ENCODE measurements around the gene PMPCA. TPM values are rescaled to one million over a fixed set of nuclear protein-coding genes. Genes with fewer than 3 reads are reported as not detected.

Gene PMPCA
- total and polyA plus RNA-seq, 2 of the 13 experiments (the other 11 are each of a cell fraction or from before 2014, with no cell fraction given) = 70.2 to 88.4 TPM

DNA sequence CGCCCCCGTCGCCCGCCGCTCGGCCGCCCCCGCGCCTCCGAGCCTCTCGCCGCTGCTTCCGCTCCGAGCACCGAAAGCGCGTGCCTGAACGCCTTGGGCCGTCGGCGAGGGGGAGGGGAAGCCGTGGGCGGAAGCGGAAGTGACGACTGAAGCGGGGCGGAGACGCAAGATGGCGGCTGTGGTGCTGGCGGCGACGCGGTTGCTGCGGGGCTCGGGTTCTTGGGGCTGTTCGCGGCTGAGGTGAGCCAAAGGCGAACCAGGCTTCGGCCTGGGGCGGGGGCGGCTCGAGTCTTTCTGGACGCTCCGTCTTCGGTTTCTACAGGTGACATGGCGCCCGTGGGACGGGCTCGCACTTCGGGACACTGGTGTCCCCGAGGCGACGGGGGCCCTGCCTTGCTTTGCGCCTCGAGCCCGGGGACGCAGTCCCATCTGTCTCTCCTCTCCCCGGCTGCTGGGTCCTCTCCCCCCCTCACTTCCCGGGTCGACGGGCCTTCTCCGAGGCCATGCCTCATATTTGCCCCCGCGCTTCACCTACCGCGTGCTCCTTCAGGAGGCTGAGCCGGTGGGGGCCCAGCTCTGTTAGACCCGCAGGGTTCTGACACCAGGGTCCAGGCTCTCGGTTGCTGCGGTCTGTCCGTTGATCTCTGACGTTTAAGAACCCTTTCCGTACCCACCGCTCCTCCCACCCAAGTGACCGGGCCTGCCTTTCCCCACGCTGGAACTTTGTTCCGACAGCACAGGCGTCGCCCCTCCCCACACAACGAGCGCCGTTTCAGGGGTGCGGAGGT is at the start of gene PMPCA, which contains the start of gene ENTR1 (continued):
- TF ChIP-seq ELF1 (CRISPR knock-in tag; IDR thresholded peaks at IDR 0.05) (peak; percentile 90), TBL1XR1 (IDR thresholded peaks at IDR 0.05; ENCODE audit: borderline replicate concordance, low read length, partially characterized antibody) (no peak), RARA (CRISPR knock-in tag; IDR thresholded peaks at IDR 0.05) (peak; percentile 41; the same call in 1 of the 2 replicates), FOXA1 (IDR thresholded peaks at IDR 0.05) (no peak), FOXA1 (CRISPR knock-in tag; IDR thresholded peaks at IDR 0.05) (no peak), KLF9 (CRISPR knock-in tag; IDR thresholded peaks at IDR 0.05; ENCODE audit: low read depth) (0 out of 2 replicates have a peak, but pooled peaks have one; percentile 59), PITX1 (CRISPR knock-in tag; IDR thresholded peaks at IDR 0.05) (peak; percentile 70; the same call in 1 of the 2 replicates), ZFP36L1 (CRISPR knock-in tag; IDR thresholded peaks at IDR 0.05) (no peak), NRL (CRISPR knock-in tag; IDR thresholded peaks at IDR 0.05; ENCODE audit: borderline replicate concordance) (no peak), STAT5B (CRISPR knock-in tag; IDR thresholded peaks at IDR 0.05) (no peak), ZNF430 (CRISPR knock-in tag; IDR thresholded peaks at IDR 0.05) (no peak), FOXK2 (IDR thresholded peaks at IDR 0.05) (no peak), ZKSCAN1 (IDR thresholded peaks at IDR 0.05; ENCODE audit: low read length) (no peak), ZNF121 (CRISPR knock-in tag; IDR thresholded peaks at IDR 0.05) (no peak), ZNF24 (IDR thresholded peaks at IDR 0.05) (no peak), ZNF703 (CRISPR knock-in tag; IDR thresholded peaks at IDR 0.05; ENCODE audit: borderline replicate concordance) (no peak), MIER3 (CRISPR knock-in tag; IDR thresholded peaks at IDR 0.05; ENCODE audit: borderline replicate concordance) (peak; percentile 50; the same call in 1 of the 2 replicates), ZNF562 (CRISPR knock-in tag; IDR thresholded peaks at IDR 0.05; ENCODE audit: borderline replicate concordance) (no peak), ZNF570 (CRISPR knock-in tag; IDR thresholded peaks at IDR 0.05; ENCODE audit: borderline replicate concordance) (no peak), BORCS8-MEF2B (CRISPR knock-in tag; IDR thresholded peaks at IDR 0.05) (peak; percentile 15; the same call in 1 of the 2 replicates)
- TF ChIP-seq, protein P1, sequence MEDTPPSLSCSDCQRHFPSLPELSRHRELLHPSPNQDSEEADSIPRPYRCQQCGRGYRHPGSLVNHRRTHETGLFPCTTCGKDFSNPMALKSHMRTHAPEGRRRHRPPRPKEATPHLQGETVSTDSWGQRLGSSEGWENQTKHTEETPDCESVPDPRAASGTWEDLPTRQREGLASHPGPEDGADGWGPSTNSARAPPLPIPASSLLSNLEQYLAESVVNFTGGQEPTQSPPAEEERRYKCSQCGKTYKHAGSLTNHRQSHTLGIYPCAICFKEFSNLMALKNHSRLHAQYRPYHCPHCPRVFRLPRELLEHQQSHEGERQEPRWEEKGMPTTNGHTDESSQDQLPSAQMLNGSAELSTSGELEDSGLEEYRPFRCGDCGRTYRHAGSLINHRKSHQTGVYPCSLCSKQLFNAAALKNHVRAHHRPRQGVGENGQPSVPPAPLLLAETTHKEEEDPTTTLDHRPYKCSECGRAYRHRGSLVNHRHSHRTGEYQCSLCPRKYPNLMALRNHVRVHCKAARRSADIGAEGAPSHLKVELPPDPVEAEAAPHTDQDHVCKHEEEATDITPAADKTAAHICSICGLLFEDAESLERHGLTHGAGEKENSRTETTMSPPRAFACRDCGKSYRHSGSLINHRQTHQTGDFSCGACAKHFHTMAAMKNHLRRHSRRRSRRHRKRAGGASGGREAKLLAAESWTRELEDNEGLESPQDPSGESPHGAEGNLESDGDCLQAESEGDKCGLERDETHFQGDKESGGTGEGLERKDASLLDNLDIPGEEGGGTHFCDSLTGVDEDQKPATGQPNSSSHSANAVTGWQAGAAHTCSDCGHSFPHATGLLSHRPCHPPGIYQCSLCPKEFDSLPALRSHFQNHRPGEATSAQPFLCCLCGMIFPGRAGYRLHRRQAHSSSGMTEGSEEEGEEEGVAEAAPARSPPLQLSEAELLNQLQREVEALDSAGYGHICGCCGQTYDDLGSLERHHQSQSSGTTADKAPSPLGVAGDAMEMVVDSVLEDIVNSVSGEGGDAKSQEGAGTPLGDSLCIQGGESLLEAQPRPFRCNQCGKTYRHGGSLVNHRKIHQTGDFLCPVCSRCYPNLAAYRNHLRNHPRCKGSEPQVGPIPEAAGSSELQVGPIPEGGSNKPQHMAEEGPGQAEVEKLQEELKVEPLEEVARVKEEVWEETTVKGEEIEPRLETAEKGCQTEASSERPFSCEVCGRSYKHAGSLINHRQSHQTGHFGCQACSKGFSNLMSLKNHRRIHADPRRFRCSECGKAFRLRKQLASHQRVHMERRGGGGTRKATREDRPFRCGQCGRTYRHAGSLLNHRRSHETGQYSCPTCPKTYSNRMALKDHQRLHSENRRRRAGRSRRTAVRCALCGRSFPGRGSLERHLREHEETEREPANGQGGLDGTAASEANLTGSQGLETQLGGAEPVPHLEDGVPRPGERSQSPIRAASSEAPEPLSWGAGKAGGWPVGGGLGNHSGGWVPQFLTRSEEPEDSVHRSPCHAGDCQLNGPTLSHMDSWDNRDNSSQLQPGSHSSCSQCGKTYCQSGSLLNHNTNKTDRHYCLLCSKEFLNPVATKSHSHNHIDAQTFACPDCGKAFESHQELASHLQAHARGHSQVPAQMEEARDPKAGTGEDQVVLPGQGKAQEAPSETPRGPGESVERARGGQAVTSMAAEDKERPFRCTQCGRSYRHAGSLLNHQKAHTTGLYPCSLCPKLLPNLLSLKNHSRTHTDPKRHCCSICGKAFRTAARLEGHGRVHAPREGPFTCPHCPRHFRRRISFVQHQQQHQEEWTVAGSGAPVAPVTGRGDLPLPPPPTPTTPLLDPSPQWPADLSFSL (CRISPR knock-in tag; IDR thresholded peaks at IDR 0.05) = no peak
- TF ChIP-seq, protein P2, sequence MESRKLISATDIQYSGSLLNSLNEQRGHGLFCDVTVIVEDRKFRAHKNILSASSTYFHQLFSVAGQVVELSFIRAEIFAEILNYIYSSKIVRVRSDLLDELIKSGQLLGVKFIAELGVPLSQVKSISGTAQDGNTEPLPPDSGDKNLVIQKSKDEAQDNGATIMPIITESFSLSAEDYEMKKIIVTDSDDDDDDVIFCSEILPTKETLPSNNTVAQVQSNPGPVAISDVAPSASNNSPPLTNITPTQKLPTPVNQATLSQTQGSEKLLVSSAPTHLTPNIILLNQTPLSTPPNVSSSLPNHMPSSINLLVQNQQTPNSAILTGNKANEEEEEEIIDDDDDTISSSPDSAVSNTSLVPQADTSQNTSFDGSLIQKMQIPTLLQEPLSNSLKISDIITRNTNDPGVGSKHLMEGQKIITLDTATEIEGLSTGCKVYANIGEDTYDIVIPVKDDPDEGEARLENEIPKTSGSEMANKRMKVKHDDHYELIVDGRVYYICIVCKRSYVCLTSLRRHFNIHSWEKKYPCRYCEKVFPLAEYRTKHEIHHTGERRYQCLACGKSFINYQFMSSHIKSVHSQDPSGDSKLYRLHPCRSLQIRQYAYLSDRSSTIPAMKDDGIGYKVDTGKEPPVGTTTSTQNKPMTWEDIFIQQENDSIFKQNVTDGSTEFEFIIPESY (CRISPR knock-in tag; IDR thresholded peaks at IDR 0.05) = no peak
- TF ChIP-seq, protein P3, sequence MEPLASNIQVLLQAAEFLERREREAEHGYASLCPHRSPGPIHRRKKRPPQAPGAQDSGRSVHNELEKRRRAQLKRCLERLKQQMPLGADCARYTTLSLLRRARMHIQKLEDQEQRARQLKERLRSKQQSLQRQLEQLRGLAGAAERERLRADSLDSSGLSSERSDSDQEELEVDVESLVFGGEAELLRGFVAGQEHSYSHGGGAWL (CRISPR knock-in tag; IDR thresholded peaks at IDR 0.05) = peak; percentile 59; the same call in 1 of the 2 replicates

Measured in HepG2 (cell line).